Right lobe of liver (tissue), 4 donors: ENCODE data around the gene ELOVL6.

ENCODE experiments used
- CTCF ChIP-seq, 4 donors: fragments of 200-600 bp in 3 of 4; fragments of 450-650 bp in 1 of 4; IDR thresholded peaks; one replicate each; pipeline versions ENCODE4 v1.5.1 to v1.8.0; 2016 to 2022; ENCODE audit warnings: antibody characterized with exemption in 4 of 4, mild to moderate bottlenecking in 2 of 4
- POLR2A ChIP-seq: fragments of 450-650 bp; IDR thresholded peaks from one replicate; pipeline ENCODE4 v1.6.1; 2017; ENCODE audit warnings: antibody characterized with exemption, mild to moderate bottlenecking
- donor health status: DM: no; HTN: no; CAD: no.
- donor health status: DM: no; HTN: no; CAD: no.
- donor health status: DM: no; HTN: yes; CAD: no.

DNA sequence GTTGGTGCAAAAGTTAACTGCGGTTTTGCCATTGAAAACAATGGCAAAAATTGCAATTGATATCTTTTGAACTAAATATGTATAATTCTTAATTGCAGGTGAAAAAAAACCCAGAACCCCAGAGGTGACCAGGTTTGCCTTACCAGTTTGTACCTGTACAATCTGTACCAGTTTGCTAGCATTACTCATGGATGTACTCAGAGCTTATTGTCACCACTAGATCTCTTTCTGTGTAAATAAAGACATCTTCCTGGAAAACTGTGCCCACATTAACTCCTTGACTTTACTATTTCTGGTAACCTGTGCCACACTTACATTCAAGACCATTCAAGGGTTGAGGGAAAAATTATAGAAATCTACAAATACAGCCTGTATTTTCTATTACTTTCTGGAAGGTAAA is 139.7 kb downstream of the ELOVL6 start:
- TF ChIP-seq CTCF (IDR thresholded peaks at IDR 0.05) (no peak), POLR2A (no peak)
